ENCODE data around the gene APCDD1.
"Not testable (repeated sequence)": the region's sequence is repeated elsewhere in the genome, so short reads cannot be mapped to it uniquely, and the experiment has no call there.

The APCDD1 gene

DNA sequence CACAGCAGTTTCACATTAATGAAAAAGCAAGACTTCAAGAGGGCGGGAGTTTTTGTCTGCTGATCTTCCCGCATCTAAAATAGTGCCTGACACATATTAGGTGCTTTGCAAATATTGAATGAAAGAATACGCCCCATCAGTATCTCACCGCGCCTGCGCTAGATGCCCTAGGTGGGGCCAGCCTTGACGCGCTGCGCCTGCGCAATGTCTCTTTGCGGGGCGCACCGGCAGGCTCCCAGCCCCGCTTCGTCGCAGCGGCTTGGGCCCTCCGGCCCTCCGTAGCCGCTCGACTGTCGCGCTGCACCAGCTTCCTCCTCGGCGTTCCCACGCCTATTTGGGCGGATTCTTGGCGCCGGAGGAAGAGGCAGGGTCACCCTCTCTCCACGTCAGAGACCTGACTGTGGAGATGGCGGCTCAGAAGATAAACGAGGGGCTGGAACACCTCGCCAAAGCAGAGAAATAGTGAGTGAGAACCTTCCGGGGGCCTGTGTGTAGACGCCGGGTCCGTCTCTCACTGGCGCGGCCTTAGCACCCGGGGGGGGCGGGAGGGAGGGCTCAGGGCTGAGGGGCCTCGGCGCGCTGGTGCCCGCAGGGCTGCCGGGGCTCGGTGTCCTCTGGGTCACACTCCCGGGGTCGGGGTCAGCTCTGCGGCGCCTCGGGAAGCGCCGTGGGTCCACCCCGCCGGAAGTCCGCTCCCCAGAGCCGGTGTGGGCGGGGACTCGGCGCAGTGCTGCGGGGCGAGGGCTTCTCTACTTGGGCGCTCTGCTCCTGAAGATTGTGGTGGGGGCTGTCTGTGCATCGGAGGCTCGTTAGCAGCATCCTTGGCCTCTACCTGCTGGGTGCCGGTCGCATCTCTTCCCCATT lies 71.5 kb downstream of the APCDD1 start, which contains the start of gene NAPG:
Gene NAPG, plus strand, starts transcription at position 331 of the 864 bp plus-strand sequence. Its CDS starts 76 bp downstream, at position 407.
- DNase-seq (ENCODE audit: low spot score), result peak; percentile 99

DNA sequence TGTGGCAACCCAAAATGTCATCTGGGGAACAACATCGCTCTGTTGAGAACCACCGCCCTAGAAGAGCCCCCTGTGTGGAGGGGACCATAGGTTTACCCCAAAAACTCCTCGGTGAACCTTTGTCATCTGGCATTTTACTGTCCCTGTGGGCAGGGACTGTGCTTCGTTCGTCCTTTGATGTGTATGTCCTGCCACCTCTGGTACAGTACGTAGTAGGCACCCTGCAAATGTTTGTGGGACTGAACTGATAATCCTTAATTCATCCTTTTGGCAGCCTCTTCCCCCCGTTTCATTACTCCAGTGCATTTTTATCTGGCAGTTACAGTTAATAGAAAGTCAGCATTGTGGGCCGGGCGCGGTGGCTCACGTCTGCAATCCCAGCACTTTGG lies 72.1 kb downstream of the APCDD1 start:
- DNase-seq (ENCODE audit: low spot score), result no peak

- no peak for DNase-seq (ENCODE audit: low spot score)
Observed at GRCh38 chr18:10528439-10528838, 74.0 kb downstream of the APCDD1 start.

DNA sequence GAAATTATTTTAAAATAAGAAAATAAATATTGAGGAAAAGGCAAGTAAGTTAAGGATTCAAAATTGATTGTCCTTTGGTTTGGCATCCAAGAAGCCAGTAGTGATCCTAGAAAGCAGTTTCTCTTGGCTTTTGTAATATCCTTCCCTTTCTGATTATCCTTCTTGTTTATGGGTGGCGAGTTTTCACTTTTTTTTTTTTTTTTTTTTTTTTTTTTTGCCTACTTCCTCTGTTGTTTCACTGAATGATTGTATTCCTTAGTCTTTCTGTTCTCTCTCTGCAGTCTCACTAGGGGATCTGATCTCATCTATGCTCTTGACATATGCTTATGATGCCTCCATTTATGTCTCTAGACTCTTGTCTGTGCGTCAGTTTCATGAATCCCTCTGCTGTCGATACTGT lies 75.6 kb downstream of the APCDD1 start:
- no peak for DNase-seq (ENCODE audit: low spot score)

DNA sequence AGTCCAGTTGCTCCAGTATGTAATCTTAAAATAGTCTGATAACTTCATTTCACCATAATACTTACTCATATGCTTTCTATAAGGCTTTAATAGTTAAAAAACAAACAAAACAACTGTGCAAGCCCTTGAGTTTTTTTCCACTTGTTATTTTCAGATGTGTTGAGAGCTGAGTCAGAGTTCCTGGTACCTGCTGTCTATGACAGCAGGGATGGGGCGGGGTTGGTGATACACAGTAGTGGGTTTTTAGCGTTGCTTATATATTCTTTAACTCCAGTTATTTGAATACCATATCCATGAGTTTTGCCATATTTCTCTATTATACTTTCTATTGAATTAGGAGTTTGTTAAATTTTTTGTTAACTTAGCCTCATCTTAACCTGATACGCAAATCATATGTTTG lies 76.4 kb downstream of the APCDD1 start:
- DNase-seq (ENCODE audit: low spot score), result no peak

DNA sequence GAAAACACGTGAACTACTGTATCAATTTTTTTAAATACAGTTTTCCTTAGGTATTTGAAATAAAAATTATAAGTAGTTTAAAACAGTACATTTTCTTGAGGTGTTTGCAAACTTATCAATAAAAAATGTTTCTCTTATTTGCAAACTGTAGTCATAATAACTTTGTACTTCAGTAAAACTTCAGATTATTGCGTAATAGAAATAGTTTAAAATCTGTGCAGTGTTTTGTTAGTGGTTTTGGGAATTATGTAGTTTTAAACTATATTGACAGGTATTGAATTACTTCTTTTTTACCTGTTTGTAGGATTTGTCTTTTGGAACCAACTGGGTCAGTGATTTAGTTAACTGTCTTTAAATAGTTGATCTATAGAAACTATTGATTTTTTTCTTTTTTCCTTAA lies 78.7 kb downstream of the APCDD1 start:
- no peak for DNase-seq (ENCODE audit: low spot score)

DNA sequence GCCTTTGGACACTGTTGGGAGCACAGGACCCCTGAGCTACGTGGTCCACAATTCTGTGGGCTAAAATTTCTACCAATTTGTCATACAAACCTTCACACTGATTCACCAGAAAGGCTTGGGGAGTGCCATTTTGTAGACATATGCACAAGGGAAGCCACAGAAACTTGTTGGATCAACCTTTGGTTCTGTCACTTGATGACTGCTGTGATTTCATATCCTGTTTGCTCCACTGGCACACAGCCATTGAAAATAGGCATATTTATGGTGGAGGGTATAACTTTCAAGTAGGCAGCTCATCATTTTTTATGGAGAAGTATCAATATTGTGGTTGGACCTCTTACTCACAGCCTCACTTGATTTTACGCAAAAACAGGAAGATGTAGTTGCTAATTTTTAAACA lies 81.8 kb downstream of the APCDD1 start:
- DNase-seq (ENCODE audit: low spot score), result no peak

GRCh38 chr18:10537765-10538164 lies 83.3 kb downstream of the APCDD1 start:
- no peak for DNase-seq (ENCODE audit: low spot score)

GRCh38 chr18:10539124-10539523 lies 84.7 kb downstream of the APCDD1 start:
- DNase-seq (ENCODE audit: low spot score), result not testable (repeated sequence)

All from AG08395 (cell line).